ENCODE results near the gene CCR2.
"Not testable (repeated sequence)": the region's sequence is repeated elsewhere in the genome, so short reads cannot be mapped to it uniquely, and the experiment has no call there.

CCR2 gene

DNA sequence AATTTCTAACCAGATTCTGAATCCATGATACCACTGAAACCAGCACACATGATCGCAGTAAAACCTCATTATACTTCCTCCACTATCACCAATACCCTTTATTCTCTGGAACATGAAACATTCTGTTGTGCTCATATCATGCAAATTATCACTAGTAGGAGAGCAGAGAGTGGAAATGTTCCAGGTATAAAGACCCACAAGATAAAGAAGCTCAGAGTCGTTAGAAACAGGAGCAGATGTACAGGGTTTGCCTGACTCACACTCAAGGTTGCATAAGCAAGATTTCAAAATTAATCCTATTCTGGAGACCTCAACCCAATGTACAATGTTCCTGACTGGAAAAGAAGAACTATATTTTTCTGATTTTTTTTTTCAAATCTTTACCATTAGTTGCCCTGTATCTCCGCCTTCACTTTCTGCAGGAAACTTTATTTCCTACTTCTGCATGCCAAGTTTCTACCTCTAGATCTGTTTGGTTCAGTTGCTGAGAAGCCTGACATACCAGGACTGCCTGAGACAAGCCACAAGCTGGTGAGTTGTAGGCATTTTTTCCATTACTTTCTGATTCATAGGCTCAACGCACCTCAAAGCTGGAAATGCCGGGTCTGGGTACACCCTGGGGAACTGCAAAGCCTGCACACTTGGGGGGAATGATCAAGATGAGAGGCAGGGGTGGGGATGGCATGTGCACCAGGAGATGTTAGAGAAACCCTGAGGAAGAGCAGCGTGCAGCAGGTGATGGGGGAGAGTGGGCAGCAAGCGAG is at the start of gene CCR2:
CCR2 (plus strand) TSS at position 465 of the 764 bp plus-strand sequence. CDS start 3,417 bp downstream, outside the sequence.
- peak in 1 of 3 donors; percentile 26 for DNase-seq (ENCODE audit: low read depth in 3 of 3)

DNA sequence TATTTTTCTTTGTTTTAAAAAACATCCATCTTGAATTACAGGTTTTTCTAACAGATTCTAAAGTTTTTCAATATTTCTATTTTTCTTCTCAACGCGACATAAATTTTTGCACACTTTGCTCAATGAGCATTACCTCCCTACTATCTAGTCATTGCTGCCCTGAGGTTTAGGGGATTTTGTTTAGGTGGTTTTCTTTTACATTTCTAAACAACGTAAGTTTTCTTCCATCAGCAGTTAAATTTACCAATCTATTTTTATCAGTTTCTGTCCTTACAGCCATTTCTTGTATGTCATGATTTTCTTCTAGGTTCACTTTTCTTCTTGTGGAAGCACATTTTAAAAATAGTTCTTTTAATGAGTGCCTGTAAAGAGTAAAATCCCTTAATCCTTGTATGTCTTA is 49.2 kb upstream of the CCR2 start:
- no peak for DNase-seq (ENCODE audit: low read depth in 3 of 3)

- no peak for DNase-seq (ENCODE audit: low read depth in 3 of 3)
These were observed 40.9 kb upstream of the CCR2 start for GRCh38 chr3:46312991-46313390.

GRCh38 chr3:46314517-46314916 is 39.4 kb upstream of the CCR2 start:
- no peak for DNase-seq (ENCODE audit: low read depth in 3 of 3)

DNA sequence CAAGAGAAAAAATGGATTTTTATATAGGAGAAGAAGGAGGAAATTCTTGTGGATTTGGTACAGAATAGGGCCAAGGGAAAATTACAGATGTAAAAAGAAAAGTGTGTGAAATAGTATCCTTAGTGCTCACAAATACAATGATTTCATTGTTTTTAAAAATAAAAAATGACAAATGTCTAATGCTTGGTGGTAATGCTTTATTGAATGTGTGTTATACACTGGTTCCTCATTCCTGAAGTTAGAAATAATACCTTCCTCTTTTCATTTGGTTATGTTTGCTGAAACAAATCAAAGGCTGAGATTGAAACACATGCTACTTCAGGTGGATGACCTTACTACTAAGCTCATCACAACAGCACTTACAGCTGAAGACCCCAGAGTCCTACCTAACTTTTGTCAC is 37.7 kb upstream of the CCR2 start:
- no peak for DNase-seq (ENCODE audit: low read depth in 3 of 3)

- no peak for DNase-seq (ENCODE audit: low read depth in 3 of 3)
These were observed 35.5 kb upstream of the CCR2 start for GRCh38 chr3:46318207-46318927.

DNA sequence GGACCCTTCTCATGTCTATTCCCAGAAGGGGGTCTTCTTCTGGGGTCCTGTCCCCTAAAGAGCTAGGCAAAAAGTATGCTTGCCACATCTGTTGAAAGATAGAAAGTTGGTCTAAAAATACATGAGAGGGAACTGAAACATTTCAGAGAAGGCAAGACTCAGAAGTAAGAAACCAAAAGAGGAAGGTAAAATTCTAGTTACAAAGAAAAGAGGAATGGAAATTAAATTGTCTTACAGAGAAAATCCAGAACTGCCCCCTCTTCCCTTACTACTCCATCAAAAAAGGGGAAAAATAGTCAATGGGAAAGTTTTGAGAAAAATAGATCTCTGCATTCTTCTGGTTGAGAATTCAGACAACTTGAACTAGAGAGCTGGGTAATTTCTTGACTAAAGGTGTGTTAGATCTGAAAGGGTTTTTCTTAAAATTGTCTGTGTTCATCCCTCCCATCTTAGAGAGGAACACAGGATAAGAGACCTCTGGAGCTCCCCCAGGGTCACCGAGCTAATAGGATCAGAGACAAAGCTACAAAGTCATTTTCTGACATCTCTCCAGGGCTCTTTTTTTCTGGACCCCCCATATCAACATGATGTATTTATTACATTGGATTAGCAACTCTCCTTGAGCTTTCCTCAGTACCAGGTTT is 32.3 kb upstream of the CCR2 start:
- no peak for DNase-seq (ENCODE audit: low read depth in 3 of 3)

- DNase-seq (ENCODE audit: low read depth in 3 of 3) = no peak
These were observed 29.9 kb upstream of the CCR2 start for GRCh38 chr3:46324036-46324435.

DNA sequence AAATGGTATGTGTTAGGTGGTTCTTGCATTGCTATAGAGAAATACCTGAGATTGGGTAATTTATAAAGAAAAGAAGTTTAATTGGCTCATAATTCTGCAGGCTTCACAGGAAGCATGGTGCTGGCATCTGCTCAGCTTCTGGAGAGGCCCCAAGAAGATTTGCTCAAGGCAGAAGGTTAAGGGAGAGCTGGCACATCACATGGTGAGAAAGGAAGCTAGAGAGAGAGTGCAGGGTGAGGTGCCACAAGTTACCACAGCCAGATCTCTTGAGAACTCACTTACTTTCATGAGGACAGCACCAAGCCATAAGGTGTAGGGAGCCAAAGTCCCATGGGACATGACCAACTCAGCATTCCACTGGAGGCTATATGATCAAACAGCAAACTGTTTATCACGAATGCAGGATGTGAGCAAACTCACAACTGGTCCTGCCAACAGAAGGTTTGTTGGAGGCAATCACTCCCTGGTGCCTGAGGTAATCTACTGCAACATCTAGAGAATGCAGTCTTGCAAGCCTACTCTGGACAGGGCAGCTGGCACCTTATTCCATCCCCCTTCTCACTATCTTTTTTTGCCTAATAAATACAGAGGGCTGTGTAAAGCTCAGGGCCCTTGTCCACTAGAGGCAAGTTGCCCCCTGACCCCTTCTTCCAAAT is 28.1 kb upstream of the CCR2 start:
- DNase-seq (ENCODE audit: low read depth in 3 of 3) = no peak

DNA sequence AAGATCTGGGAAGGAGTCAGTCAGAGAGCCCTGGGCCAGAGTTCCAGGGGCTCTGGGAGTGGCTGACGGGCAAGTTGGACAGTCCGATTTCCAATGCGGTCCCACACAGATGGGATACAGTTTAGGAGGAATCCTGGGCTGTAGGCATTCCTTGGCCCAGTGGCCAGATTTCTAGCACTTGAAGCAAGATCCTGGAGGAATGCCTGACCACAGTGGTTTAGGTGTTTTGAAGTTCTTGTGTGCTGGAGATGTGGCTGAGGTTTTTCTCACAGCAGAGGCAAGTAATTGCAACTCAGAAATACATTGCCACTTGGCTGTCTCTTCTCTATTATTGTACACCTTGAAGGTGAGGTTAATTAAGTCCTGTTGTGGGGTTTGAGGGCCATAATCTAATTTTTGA is 23.2 kb upstream of the CCR2 start:
- DNase-seq (ENCODE audit: low read depth in 3 of 3) = not testable (repeated sequence)

DNA sequence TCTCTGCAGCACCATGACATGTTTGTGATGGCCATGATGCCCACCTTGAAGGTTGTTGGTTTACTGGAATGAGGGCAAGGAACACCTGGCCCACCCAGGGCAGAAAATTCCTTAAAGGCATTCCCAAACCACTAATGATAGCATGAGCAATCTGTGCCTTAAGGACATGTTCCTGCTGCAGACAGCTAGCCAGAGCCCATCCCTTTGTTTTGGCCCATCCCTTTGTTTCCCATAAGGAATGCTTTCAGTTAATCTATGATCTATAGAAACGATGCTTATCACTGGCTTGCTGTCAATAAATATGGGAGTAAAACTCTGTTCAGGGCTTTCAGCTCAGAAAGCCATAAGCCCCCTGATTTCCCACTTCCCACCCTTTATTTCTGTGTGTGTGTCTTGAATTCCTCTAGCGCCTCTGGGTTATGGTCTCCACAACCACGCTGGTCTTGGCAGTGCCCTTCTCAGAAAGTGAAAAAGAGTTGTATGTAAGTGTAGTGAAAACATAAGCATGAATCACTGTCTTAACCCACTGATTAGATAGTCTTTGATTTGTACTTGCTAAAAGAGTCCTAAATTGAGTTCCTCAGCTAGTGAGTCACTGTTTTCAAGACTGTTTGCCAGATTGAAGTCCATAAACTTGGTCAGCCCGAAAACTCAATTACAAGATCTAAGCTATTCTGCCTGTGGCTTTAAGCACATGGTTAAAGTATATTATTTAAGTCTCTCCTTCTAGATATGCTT is 19.0 kb upstream of the CCR2 start:
- no peak for DNase-seq (ENCODE audit: low read depth in 3 of 3)

DNA sequence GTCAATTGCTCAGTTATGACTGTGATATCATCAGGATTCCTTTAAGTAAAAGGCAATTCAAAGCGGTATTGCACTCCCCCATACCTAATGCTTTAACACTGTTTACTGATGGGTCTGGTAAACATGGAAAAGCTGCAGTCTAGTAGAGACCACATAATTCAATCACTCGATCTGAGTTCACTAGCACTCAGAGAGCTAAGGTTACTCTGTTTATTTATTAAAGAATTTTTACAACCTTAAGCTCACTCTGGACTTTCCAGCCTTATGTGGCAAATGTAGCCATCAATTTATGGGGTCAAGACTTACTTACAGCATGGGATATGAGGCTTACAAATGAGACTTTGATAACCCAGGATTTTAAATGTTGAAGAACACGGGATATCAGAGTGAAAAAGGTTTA is 18.4 kb upstream of the CCR2 start:
- no peak for DNase-seq (ENCODE audit: low read depth in 3 of 3)

DNA sequence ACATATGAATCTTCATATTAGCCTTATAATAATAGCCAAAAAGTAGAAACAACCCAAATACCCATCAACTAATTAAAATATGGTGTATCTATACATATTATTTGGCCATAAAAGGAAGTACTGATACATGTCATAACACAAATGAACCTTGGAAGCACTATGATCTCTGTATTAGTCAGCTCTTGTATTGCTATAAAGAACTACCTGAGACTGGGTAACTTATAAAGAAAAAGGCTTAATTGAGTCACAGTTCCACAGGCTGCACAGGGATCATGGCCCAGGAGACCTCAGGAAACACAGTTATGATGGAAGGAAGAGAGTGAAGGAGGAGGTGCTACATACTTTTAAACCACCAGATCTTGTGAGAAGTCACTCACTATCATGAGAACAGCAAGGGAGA is 16.0 kb upstream of the CCR2 start:
- DNase-seq (ENCODE audit: low read depth in 3 of 3) = no peak

DNA sequence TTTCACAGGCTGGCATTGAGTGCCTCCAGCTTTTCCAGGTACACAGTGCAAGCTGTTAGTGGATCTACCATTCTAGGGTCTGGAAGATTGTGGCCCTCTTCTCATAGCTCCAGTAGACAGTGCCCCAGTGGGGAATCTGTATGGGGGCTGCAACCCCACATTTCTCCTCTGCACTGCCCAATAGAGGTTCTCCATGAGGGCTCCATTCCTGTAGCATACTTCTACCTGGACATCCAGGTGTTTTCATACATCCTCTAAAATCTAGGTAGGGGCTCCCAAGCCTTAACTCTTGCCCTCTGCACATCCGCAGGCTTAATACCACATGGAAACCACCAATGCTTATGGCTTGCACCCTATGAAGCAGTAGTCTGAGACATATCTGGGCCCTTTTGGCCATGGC is 15.1 kb upstream of the CCR2 start:
- DNase-seq (ENCODE audit: low read depth in 3 of 3) = no peak

GRCh38 chr3:46344476-46344875 is 9.4 kb upstream of the CCR2 start:
- DNase-seq (ENCODE audit: low read depth in 3 of 3) = no peak

- DNase-seq (ENCODE audit: low read depth in 3 of 3) = no peak
These were observed 5.0 kb upstream of the CCR2 start for GRCh38 chr3:46348823-46349482.

DNA sequence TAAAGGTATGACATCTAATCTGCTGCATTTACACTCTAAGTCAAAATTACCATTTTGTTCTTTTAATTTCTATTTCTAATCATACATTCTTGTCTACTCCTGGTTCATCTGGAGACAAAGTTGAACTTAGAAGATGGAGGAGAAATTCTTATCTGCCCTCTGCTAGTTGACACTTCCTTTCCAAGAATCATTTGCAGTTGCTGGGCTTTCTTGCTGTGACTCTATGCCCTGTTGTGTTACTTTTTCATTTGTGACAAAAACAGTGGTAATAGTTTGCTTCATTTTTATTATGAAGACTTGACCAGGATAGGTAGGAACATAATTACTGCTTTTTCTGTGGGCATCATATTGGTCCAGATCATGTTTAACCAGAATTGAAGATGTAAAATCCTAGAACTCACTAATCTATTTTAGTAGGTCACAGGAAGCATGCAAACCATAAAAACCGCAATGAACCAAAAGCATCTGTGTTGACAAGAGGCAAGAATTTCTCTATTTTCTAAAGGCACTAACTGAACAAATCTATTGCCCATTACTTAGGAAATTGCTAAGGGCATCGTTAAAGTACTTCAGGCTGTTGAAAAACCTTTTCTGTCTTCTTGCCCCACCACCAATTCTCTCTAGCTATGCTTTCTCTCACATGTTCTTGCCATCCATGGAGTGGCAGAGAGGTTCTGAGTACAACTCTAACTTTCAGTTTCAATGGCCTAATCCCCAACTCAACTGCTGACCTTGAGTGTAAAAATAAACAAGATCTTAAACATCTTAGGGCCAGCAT is 4.2 kb upstream of the CCR2 start:
- no peak for DNase-seq (ENCODE audit: low read depth in 3 of 3)

DNA sequence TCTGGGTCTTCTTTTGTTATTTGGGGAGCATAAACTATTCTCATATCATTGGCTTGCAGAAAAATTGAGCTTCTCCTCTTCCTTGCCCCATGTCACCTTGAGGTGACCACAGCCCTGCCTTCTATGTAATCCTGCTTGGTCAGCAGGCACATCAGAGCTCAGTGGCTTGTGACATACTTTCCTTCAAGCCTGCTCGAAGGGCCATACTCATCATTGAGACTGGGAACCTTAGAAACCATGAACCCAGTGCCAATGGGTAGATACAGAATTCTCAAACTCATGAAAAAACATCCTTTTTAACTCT is 3.7 kb upstream of the CCR2 start:
- no peak for DNase-seq (ENCODE audit: low read depth in 3 of 3)

- DNase-seq (ENCODE audit: low read depth in 3 of 3) = no peak
These were observed 2.3 kb upstream of the CCR2 start for GRCh38 chr3:46351646-46352045.

- DNase-seq (ENCODE audit: low read depth in 3 of 3) = no peak
These were observed 821 bp upstream of the CCR2 start for GRCh38 chr3:46353090-46353489.

DNA sequence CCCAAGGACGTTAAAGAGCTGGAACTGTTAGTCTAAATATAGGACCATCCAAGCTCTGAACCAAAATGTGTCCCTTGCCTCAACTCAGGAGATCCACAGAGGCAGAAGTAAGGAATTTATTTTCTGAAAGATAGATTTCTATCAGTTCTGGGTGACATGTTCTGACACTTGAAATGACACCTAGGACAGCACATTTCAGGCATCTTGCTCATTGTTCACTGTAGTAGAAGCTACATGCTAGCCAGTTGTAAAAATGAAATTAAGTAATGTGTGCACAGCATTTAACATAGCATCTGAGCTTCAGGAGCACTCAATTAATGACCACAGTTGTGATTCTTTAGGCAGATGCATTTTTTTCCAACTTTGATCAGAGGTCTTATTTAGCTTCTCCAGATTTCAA is 567 bp downstream of the CCR2 start:
- no peak for DNase-seq (ENCODE audit: low read depth in 3 of 3)
